C4-2B (cell line): ENCODE measurements around the gene FNDC7.

Experiments used
- CTCF ChIP-seq: fragments of 450-650 bp; conservative IDR thresholded peaks from 2 replicates; pipeline ENCODE4 v1.5.1; 2017; ENCODE audit warnings: mild to moderate bottlenecking
- ZFX ChIP-seq: fragments of 450-650 bp; IDR thresholded peaks from 2 replicates; pipeline ENCODE4 v1.6.1; 2017

GRCh38 chr1:108668777-108669176, 43.9 kb upstream of the FNDC7 start:
- TF ChIP-seq CTCF (no peak), ZFX (no peak)
